DOHH2 (cell line): ENCODE measurements around the gene AGO3.

Experiments used
- CTCF ChIP-seq: fragments of 200-600 bp; sonication (generic); IDR thresholded peaks from one replicate; pipeline ENCODE4 v1.5.1; 2014; ENCODE audit warnings: antibody characterized with exemption, mild to moderate bottlenecking, low read depth, low read length; ENCODE audit not compliant: poor library complexity, severe bottlenecking
- EZH2phosphoT487 ChIP-seq: fragments of 200-600 bp; sonication (generic); IDR thresholded peaks from 2 replicates; pipeline ENCODE4 v1.6.1; 2017; ENCODE audit warnings: borderline replicate concordance, mild to moderate bottlenecking, antibody characterized with exemption, low read length, moderate library complexity, mixed read lengths

- TF ChIP-seq CTCF, result no peak
- TF ChIP-seq EZH2phosphoT487, result no peak
Observed at GRCh38 chr1:36107394-36107793, 176.5 kb downstream of the AGO3 start.
